HG02571 (cell line): ENCODE data around the gene GFRA4.

Source experiments
- ATAC-seq: cut with Tn5 transposase; IDR thresholded peaks from one replicate; pipeline ENCODE4 v1.9.1; 2021; ENCODE audit warnings: mild to moderate bottlenecking, moderate library complexity; ENCODE audit not compliant: unreplicated experiment

The GFRA4 gene

DNA sequence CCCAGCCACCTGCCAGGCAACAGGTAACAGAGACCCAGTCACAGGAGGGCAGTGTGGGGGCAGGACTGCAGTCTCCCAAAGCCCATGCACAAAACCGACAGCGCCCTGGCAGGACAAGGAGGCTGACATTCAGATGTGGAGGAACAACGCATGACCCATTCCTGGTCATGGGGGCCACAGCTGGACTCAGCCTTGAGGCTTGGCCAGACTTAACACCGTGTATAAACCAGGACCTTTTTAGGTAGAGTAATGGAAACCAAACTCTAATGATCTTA, 8.1 kb downstream of the GFRA4 start:
- no peak for ATAC-seq

DNA sequence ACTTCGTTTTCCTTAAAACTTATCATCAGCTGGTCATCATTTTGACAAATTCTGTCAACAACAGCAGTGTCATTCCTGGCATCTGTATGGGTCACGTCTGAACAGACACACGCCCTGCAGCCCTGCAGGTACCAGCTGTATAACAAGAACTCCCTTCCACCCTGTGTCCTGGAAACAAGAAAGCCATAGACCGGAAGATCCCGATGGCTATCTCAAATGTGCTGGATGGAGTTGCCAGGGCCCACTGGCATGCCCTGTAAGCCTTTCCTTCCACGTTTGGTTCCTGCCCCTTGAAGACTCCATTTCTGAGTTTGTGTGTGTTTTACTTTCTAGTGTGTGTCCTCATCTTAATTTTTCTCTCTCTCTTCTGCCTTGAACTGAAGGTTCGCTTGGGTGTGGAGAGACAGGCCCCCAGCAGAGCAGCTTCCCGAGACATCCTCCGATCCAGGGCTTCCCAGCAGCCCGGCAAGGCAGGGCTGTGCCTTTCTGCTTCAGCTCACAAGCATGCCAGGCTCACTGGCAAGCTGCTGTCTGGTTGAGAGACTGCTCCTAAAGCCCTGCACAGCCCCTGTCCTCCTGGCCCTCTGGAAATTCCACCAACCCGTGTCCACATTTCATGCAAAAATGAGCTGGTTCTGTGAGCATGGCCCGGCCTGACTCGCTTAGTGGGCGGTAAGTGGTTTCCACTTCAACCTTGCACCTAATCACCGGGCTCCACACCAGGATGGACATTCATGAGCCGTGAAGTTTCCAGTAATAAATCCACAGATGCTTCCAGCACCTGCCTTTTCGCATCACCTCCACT, 8.7 kb downstream of the GFRA4 start:
- no peak for ATAC-seq

DNA sequence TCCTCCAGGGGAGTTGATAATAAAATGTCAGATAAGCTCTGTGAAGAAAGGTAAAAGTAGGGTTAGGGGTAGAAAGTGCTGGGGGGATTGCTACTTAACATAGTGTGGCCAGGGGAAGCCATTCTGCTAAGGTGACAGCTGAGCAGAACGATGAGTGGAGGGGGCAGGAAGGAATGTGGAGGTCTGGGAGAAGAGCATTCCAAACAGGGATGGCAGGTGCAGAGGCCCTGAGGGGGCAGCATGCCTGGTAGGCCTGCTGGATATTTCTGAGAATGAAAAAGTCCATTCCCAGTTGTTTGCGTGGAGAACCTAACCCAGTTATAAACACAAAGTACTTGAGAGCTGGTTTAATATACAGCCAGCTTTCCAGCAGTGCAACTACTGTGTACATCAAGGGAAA, 9.3 kb downstream of the GFRA4 start:
- ATAC-seq = no peak

DNA sequence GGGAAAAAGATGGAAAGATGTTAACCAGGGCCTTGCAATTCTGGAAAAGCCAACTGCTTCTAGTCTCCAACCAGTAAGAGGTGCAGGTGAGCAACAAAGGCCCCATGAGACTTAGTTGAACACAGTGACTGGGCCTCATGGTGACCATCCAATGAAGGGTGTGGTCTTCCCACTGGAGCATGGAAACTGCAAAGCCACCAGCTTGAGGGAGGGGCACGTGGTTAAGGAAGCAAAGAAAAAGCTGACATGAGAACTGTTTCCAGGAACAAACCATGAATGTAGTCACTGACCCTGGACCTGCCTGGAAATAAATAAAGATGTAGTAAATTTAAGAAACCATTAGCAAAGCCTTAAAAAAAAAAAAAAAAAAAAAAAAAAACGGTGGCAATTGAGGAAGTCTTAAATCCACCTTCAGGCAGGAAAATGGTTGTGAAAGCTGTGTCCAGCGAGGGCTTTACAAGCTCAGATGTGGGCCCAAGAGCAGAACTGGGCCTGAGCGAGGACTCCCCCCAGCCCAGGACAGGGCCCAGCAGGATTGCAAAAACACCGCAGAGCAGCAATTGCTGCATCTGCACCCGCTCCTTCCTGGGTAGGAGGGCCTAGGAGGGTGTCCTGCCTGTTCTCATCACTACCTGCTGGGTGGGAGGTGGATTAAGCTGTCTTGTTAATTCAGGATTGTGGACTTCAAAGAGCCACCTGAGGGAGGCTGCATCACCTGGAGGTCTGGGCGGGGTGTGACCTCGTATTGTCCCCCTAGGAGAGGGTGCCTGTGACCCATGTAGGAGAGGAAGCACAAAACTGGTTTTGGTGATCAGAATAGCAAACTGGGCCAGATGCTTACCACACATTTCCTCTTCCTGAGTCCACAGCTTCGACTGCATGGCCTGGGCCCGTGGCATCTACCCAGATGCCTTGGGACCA, 10.3 kb downstream of the GFRA4 start:
- no peak for ATAC-seq

DNA sequence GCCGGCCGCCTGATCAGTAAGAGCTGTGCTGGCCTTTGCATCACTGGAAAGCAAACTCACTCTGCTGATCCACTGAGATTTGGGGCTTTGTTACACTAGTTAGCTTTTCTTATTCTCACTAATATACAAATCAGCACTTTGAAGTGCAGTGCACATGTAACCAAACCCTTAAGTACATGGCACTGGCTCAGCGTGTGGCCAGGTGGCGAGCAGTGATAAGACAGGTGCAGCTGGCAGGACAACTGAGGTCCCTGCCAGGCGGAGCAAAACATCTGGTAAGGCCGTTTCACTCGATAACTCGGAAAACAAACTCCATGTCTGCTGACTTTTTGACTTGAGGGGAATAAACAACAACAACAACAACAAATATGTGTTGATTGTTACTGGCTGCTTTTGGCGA, 11.0 kb downstream of the GFRA4 start:
- ATAC-seq = no peak

DNA sequence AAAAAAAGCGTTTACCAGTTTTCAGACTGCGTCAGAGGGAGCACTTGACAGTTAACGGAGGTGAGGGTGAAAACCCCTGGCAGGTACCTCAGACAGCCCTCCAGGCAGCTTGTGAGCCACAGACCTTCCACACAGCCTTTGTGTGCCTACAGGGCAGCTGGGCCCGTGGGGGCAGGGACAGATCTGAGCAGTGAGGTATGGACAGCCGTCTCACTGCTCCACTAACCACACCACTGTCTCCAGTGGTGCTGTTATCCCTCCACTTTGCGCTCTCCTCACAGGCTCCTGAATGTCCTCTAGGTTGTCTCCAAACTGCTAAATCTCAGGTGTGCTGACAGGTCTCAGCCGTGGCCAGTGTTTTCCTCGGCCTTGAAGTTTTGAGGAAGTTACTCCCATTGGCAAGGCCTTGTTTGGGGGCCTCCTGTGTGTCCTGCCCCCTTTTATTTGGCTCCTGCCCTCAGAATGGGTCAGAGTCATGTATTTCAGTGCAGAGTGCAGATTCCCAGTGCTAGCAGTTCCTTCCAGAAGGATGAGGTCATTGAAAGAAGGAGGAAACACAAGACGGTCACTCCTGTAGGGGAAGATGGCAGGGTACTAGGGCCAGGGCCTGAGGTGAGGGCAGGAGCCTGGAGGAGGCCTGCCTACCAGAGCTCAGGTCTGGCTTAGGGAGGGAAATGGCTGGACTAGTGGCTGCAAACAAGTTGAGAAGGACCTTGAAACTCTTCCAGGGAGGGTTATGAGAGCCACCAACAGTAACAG, 11.8 kb downstream of the GFRA4 start:
- ATAC-seq = no peak

DNA sequence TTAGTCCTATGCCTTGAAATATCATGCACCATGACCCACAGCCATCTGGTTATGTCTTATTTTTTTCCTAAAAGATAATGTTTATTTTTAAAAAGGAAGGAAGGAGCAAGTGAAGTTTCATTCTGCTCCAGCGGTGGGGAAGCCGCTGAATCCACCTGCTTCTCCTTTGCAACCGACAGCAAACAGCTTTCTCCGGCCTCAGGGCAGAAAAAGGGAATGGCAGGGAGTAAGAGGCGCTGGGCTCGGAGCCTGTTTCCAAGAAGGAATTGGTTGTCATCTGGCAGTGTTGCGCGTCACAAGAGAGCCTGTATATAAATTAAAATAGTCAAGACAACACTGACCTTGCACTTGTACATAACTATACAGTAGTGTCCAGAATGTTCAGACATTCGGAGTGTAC, 14.2 kb downstream of the GFRA4 start:
- no peak for ATAC-seq

DNA sequence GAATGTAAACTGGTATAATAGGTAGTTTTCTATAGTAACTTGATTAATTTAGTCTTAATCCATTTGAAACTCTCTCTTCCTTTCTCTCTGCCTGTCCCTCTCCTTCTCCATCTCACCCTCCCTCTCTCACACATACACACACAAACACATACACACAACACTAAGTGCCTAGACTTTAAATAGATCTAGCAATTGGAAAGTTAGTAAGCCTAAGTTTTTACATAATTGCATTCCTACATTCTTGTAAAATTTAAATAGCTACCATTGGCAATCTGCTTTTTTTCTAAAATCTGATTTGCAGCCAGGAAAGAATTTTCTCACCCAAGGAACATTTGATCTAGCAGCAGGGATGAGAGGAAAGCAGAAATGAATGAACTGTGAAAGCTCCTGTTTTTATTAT, 15.7 kb downstream of the GFRA4 start:
- no peak for ATAC-seq

- ATAC-seq = no peak
Measured at GRCh38 chr20:3646651-3647050, 16.5 kb downstream of the GFRA4 start.

DNA sequence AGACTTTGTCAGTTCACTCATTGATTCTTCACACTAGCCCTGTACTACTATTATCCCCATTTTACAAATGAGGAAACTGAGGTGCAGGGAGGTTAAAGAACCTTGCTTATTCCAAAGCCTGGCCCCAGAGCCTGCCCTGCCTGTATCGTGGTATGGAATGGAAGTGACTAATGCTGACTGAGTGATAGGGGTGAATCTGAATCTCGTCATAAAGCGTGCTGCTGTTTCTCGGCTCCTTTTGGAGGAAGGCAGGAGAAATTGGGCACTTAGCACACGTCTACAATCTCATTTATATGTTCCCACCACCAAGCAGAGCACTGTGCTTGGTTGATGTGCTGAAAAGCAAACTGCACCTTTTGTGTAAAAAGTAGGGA, 17.1 kb downstream of the GFRA4 start:
- no peak for ATAC-seq

DNA sequence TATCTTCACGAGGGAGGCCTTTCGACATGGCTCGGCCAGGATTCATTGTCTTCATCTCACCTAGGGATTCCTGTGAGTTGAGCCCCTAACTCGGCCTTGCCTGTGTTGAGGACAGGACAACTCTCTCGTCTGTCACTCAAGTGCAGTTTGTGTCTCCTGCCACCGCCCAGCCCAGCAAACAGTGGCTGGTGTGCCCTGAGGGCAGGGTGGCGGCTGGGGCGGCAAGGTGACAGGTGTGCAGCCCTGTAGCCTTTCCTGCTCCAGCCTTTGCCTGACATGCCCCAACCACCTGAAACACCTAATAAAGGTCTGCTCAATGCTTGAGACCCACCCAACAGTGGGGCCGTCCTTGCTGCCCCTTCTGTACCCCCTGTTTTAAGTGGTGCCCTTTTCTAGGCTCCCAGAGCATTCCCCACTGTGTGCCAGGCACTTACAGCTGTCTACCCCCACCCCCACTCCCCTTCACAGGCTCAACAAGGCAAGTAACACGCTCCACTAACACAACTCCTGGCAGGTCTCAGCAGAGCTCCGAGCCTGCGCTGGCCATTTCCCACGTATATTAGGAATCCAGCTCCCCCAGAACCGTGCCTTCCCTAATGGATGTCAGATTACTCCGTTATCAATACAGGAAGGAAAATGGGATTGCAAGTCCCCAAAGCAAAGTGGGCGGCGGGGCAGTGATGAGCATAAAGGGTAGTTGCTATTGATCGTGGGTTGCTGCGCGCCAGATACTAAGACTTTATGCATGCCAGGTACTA, 17.7 kb downstream of the GFRA4 start:
- no peak for ATAC-seq

GRCh38 chr20:3640259-3640658, 22.9 kb downstream of the GFRA4 start:
- ATAC-seq = no peak

DNA sequence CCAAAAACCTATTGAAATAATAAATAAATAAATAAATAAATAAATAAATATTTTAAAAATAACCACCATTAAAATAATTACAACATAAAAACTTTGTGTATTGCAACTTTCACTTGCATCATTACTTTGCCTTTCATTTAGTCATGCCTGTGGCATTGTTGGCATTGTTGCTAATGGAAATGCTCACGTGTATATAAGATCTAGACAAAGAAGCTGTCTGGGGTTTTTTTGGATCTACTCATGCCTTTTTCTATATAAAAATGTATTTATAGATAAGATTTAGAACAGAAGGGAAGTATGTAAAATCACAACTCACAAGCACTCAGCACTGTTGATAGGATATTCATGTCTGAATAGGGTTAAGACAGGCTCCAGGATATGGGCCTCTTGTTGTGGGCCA, 27.9 kb downstream of the GFRA4 start:
- no peak for ATAC-seq

- ATAC-seq = no peak
Measured at GRCh38 chr20:3633913-3634478, 29.2 kb downstream of the GFRA4 start.

- ATAC-seq = no peak
Measured at GRCh38 chr20:3632311-3633004, 30.7 kb downstream of the GFRA4 start.

GRCh38 chr20:3631534-3631933, 31.7 kb downstream of the GFRA4 start:
- ATAC-seq = no peak

DNA sequence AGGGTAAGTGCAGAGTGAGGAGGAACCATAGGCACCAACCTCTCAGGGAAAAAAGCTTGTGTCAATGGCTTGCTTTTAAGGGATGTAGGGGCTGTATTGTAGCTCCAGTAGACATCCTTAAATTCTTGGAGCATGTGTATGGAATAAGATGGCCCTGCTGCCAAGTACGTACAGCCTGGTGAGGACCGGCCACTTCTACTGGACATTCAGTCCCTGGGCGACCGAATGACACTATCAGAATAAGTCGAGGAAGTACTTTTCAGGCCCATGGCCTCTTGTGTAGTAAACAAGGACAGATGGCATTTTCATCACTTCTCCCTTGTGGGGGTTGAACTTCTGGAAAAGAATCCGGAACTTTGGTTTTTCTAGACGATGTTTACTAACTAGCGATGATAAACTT, 32.8 kb downstream of the GFRA4 start:
- ATAC-seq = no peak

DNA sequence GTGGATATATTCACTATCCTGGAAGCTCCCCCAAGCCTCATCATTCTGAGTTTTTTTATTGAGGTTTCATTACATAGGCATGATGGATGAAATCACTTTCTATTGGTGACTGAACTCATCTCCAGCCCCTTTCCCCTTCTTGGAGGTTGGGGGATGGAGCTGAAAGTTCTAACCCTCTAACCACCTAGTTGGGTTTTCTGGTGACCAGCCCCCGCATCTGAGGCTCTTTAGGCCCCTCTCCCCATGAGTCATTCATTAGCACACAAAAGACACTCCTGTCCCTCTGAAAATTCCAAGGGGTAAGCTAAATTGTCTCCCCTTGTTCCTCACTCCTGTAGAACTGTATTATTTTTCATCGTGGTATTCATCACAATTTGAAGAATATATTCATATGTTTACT, 33.3 kb downstream of the GFRA4 start:
- ATAC-seq = no peak

DNA sequence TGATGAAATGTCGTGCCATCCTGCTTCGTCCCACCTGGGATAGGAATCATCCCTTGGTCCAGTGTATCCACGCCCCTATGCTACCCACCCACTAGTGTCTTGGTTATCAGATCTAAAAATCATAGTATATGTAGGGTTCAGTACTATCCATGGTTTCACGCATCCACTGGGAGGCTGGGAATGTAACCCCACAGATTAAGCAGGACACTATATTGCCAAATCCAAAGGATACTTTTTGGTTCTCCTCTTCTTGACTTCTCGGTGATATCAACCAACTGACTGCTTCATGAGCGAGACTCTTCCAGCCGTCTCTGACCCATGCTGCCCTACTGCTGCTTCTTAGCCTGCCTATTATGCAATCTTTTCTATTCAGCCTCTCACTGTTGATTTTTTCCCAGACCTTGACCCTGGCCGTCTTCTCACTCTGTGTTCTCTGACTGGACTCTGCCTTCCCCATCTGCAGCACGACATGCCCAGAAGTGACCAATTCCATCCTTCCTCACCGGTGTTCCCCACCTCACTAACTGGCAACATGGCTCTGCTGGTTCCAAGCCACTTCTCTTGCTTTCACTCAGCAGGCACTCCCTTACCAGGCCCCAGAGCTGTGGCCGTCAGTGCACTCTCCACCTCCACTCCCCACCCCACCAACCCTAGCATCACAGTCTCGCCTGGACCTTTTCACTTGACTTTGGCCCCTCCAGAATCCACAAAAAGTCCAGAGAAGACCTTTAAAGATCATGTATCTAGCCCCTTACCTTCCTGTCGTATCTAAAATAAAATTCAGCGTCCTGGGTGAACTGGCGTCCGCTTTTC, 34.5 kb downstream of the GFRA4 start:
- ATAC-seq = no peak
